ENCODE measurements around the gene MARK3.
A peak's percentile ranks its signal among the peaks of the same experiment; 100 is the strongest.

The MARK3 gene

GRCh38 chr14:103443111-103443510 is 57.9 kb downstream of the MARK3 start:
- DNase-seq = peak; percentile 88

GRCh38 chr14:103444837-103445524 is 59.8 kb downstream of the MARK3 start:
- peak; percentile 61 for DNase-seq

GRCh38 chr14:103445806-103446205 is 60.6 kb downstream of the MARK3 start:
- DNase-seq = no peak

GRCh38 chr14:103448097-103448496 is 62.9 kb downstream of the MARK3 start:
- DNase-seq = no peak

GRCh38 chr14:103449634-103450161 is 64.5 kb downstream of the MARK3 start:
- peak; percentile 57 for DNase-seq

GRCh38 chr14:103450416-103450815 is 65.2 kb downstream of the MARK3 start:
- DNase-seq = no peak

GRCh38 chr14:103451401-103451800 is 66.2 kb downstream of the MARK3 start:
- no peak for DNase-seq

- no peak for DNase-seq
Measured at GRCh38 chr14:103453791-103454190, 68.6 kb downstream of the MARK3 start.

- DNase-seq = no peak
Measured at GRCh38 chr14:103456167-103456835, 71.1 kb downstream of the MARK3 start.

- no peak for DNase-seq
Measured at GRCh38 chr14:103460415-103460814, 75.2 kb downstream of the MARK3 start.

- peak; percentile 63 for DNase-seq
Measured at GRCh38 chr14:103463149-103463548, 77.9 kb downstream of the MARK3 start.

- no peak for DNase-seq
Measured at GRCh38 chr14:103463851-103464250, 78.6 kb downstream of the MARK3 start.

- DNase-seq = no peak
Measured at GRCh38 chr14:103472939-103473338, 87.7 kb downstream of the MARK3 start.

GRCh38 chr14:103474893-103475292 is 89.7 kb downstream of the MARK3 start:
- DNase-seq = no peak

GRCh38 chr14:103476065-103476464 is 90.8 kb downstream of the MARK3 start:
- no peak for DNase-seq

- DNase-seq = no peak
Measured at GRCh38 chr14:103476631-103477030, 91.4 kb downstream of the MARK3 start.

GRCh38 chr14:103480595-103480994 is 95.4 kb downstream of the MARK3 start:
- DNase-seq = peak; percentile 87

- no peak for DNase-seq
Measured at GRCh38 chr14:103483600-103483999, 98.4 kb downstream of the MARK3 start.

- no peak for DNase-seq
Measured at GRCh38 chr14:103485504-103485903, 100.3 kb downstream of the MARK3 start.

- no peak for DNase-seq
Measured at GRCh38 chr14:103488071-103488470, 102.9 kb downstream of the MARK3 start.

GRCh38 chr14:103488960-103489359 is 103.7 kb downstream of the MARK3 start:
- no peak for DNase-seq

GRCh38 chr14:103489621-103490020 is 104.4 kb downstream of the MARK3 start:
- DNase-seq = no peak

- no peak for DNase-seq
Measured at GRCh38 chr14:103491691-103492090, 106.5 kb downstream of the MARK3 start.

- no peak for DNase-seq
Measured at GRCh38 chr14:103492156-103492925, 107.1 kb downstream of the MARK3 start.
